ENCODE measurements around the gene TTC39B.

TTC39B gene

GRCh38 chr9:15133488-15133887 is 173.5 kb downstream of the TTC39B start:
- Histone ChIP-seq H3K9me3 (ENCODE audit: control insufficient read depth in 1 of 2, low read length in 2 of 2) (no peaks in the 10 kb centered on the region), H3K9ac (ENCODE audit: low read depth in 1 of 2, low read length in 2 of 2) (no peak overlapping the region)

GRCh38 chr9:15132091-15132490 is 174.9 kb downstream of the TTC39B start:
- no peak overlapping the region for H3K27ac ChIP-seq (ENCODE audit: low read depth, low read length)
- no peaks in the 10 kb centered on the region for H3K4me1 ChIP-seq (ENCODE audit: control insufficient read depth in 1 of 2, insufficient read depth in 2 of 2, low read length in 2 of 2)
- no peaks in the 10 kb centered on the region for H3K9me3 ChIP-seq (ENCODE audit: control insufficient read depth in 1 of 2, low read length in 2 of 2)
- no peak overlapping the region for H3K9ac ChIP-seq (ENCODE audit: low read depth in 1 of 2, low read length in 2 of 2)
- no peak overlapping the region for H3K4me3 ChIP-seq (ENCODE audit: low read depth in 1 of 2, low read length in 2 of 2)
- no peaks in the 10 kb centered on the region for H3K36me3 ChIP-seq (ENCODE audit: control insufficient read depth in 1 of 2, insufficient read depth in 2 of 2, low read length in 2 of 2)
- no peaks in the 10 kb centered on the region for H3K27me3 ChIP-seq (ENCODE audit: control insufficient read depth in 1 of 2, insufficient read depth in 2 of 2, low read length in 2 of 2)

More at GRCh38 chr9:15133488-15133887, 173.5 kb downstream of the TTC39B start:
- no peak overlapping the region for H3K27ac ChIP-seq (ENCODE audit: low read depth, low read length)
- H3K36me3 ChIP-seq (ENCODE audit: control insufficient read depth in 1 of 2, insufficient read depth in 2 of 2, low read length in 2 of 2), result no peaks in the 10 kb centered on the region
- H3K4me3 ChIP-seq (ENCODE audit: low read depth in 1 of 2, low read length in 2 of 2), result no peak overlapping the region
- H3K4me1 ChIP-seq (ENCODE audit: control insufficient read depth in 1 of 2, insufficient read depth in 2 of 2, low read length in 2 of 2), result no peaks in the 10 kb centered on the region
- no peaks in the 10 kb centered on the region for H3K27me3 ChIP-seq (ENCODE audit: control insufficient read depth in 1 of 2, insufficient read depth in 2 of 2, low read length in 2 of 2)

GRCh38 chr9:15131094-15131493 is 175.9 kb downstream of the TTC39B start:
- Histone ChIP-seq H3K4me1 (ENCODE audit: control insufficient read depth in 1 of 2, insufficient read depth in 2 of 2, low read length in 2 of 2) (no peaks in the 10 kb centered on the region), H3K27me3 (ENCODE audit: control insufficient read depth in 1 of 2, insufficient read depth in 2 of 2, low read length in 2 of 2) (peaks cover 3 to 5% of the 10 kb centered on the region in 2 donors), H3K9me3 (ENCODE audit: control insufficient read depth in 1 of 2, low read length in 2 of 2) (no peaks in the 10 kb centered on the region), H3K4me3 (ENCODE audit: low read depth in 1 of 2, low read length in 2 of 2) (no peak overlapping the region), H3K9ac (ENCODE audit: low read depth in 1 of 2, low read length in 2 of 2) (no peak overlapping the region), H3K36me3 (ENCODE audit: control insufficient read depth in 1 of 2, insufficient read depth in 2 of 2, low read length in 2 of 2) (no peaks in the 10 kb centered on the region), H3K27ac (ENCODE audit: low read depth, low read length) (no peak overlapping the region)

GRCh38 chr9:15127831-15128230 is 179.2 kb downstream of the TTC39B start:
- Histone ChIP-seq H3K27ac (ENCODE audit: low read depth, low read length) (no peak overlapping the region), H3K4me3 (ENCODE audit: low read depth in 1 of 2, low read length in 2 of 2) (no peak overlapping the region), H3K4me1 (ENCODE audit: control insufficient read depth in 1 of 2, insufficient read depth in 2 of 2, low read length in 2 of 2) (no peaks in the 10 kb centered on the region), H3K27me3 (ENCODE audit: control insufficient read depth in 1 of 2, insufficient read depth in 2 of 2, low read length in 2 of 2) (peaks cover 3 to 5% of the 10 kb centered on the region in 2 donors), H3K36me3 (ENCODE audit: control insufficient read depth in 1 of 2, insufficient read depth in 2 of 2, low read length in 2 of 2) (no peaks in the 10 kb centered on the region), H3K9me3 (ENCODE audit: control insufficient read depth in 1 of 2, low read length in 2 of 2) (no peaks in the 10 kb centered on the region), H3K9ac (ENCODE audit: low read depth in 1 of 2, low read length in 2 of 2) (no peak overlapping the region)

GRCh38 chr9:15121630-15122029 is 185.4 kb downstream of the TTC39B start:
- no peak overlapping the region for H3K9ac ChIP-seq (ENCODE audit: low read depth in 1 of 2, low read length in 2 of 2)
- no peaks in the 10 kb centered on the region for H3K4me1 ChIP-seq (ENCODE audit: control insufficient read depth in 1 of 2, insufficient read depth in 2 of 2, low read length in 2 of 2)
- peaks cover 0 to under 1% of the 10 kb centered on the region in 2 donors for H3K27me3 ChIP-seq (ENCODE audit: control insufficient read depth in 1 of 2, insufficient read depth in 2 of 2, low read length in 2 of 2)
- H3K4me3 ChIP-seq (ENCODE audit: low read depth in 1 of 2, low read length in 2 of 2), result no peak overlapping the region
- no peak overlapping the region for H3K27ac ChIP-seq (ENCODE audit: low read depth, low read length)
- H3K9me3 ChIP-seq (ENCODE audit: control insufficient read depth in 1 of 2, low read length in 2 of 2), result no peaks in the 10 kb centered on the region
- no peaks in the 10 kb centered on the region for H3K36me3 ChIP-seq (ENCODE audit: control insufficient read depth in 1 of 2, insufficient read depth in 2 of 2, low read length in 2 of 2)

- Histone ChIP-seq H3K36me3 (ENCODE audit: control insufficient read depth in 1 of 2, insufficient read depth in 2 of 2, low read length in 2 of 2) (no peaks in the 10 kb centered on the region), H3K9me3 (ENCODE audit: control insufficient read depth in 1 of 2, low read length in 2 of 2) (no peaks in the 10 kb centered on the region), H3K4me3 (ENCODE audit: low read depth in 1 of 2, low read length in 2 of 2) (no peak overlapping the region), H3K9ac (ENCODE audit: low read depth in 1 of 2, low read length in 2 of 2) (no peak overlapping the region), H3K4me1 (ENCODE audit: control insufficient read depth in 1 of 2, insufficient read depth in 2 of 2, low read length in 2 of 2) (no peaks in the 10 kb centered on the region), H3K27me3 (ENCODE audit: control insufficient read depth in 1 of 2, insufficient read depth in 2 of 2, low read length in 2 of 2) (no peaks in the 10 kb centered on the region), H3K27ac (ENCODE audit: low read depth, low read length) (no peak overlapping the region)
These were observed 190.9 kb downstream of the TTC39B start for GRCh38 chr9:15116130-15116580.

GRCh38 chr9:15115702-15116101 is 191.3 kb downstream of the TTC39B start:
- no peak overlapping the region for H3K27ac ChIP-seq (ENCODE audit: low read depth, low read length)
- H3K4me1 ChIP-seq (ENCODE audit: control insufficient read depth in 1 of 2, insufficient read depth in 2 of 2, low read length in 2 of 2), result no peaks in the 10 kb centered on the region
- H3K9me3 ChIP-seq (ENCODE audit: control insufficient read depth in 1 of 2, low read length in 2 of 2), result no peaks in the 10 kb centered on the region
- no peaks in the 10 kb centered on the region for H3K36me3 ChIP-seq (ENCODE audit: control insufficient read depth in 1 of 2, insufficient read depth in 2 of 2, low read length in 2 of 2)
- H3K4me3 ChIP-seq (ENCODE audit: low read depth in 1 of 2, low read length in 2 of 2), result no peak overlapping the region
- no peaks in the 10 kb centered on the region for H3K27me3 ChIP-seq (ENCODE audit: control insufficient read depth in 1 of 2, insufficient read depth in 2 of 2, low read length in 2 of 2)
- H3K9ac ChIP-seq (ENCODE audit: low read depth in 1 of 2, low read length in 2 of 2), result no peak overlapping the region

GRCh38 chr9:15115041-15115440 is 192.0 kb downstream of the TTC39B start:
- H3K4me3 ChIP-seq (ENCODE audit: low read depth in 1 of 2, low read length in 2 of 2), result no peak overlapping the region
- no peaks in the 10 kb centered on the region for H3K27me3 ChIP-seq (ENCODE audit: control insufficient read depth in 1 of 2, insufficient read depth in 2 of 2, low read length in 2 of 2)
- H3K9ac ChIP-seq (ENCODE audit: low read depth in 1 of 2, low read length in 2 of 2), result no peak overlapping the region
- H3K4me1 ChIP-seq (ENCODE audit: control insufficient read depth in 1 of 2, insufficient read depth in 2 of 2, low read length in 2 of 2), result no peaks in the 10 kb centered on the region
- H3K36me3 ChIP-seq (ENCODE audit: control insufficient read depth in 1 of 2, insufficient read depth in 2 of 2, low read length in 2 of 2), result no peaks in the 10 kb centered on the region
- no peaks in the 10 kb centered on the region for H3K9me3 ChIP-seq (ENCODE audit: control insufficient read depth in 1 of 2, low read length in 2 of 2)
- no peak overlapping the region for H3K27ac ChIP-seq (ENCODE audit: low read depth, low read length)

All from duodenal mucosa (tissue), 2 donors.